WTC11 (cell line): ENCODE data around the gene CTDSP2. TPM values are rescaled to one million over a fixed set of nuclear protein-coding genes. Genes with fewer than 3 reads are reported as not detected.

Experiments used
- ATAC-seq: fragments of 200-7000 bp; cut with Tn5 transposase; 2 replicates; pipeline ENCODE4 v1.10.0; 2021; ENCODE audit warnings: mild to moderate bottlenecking, moderate library complexity
- CTCF ChIA-PET: fragments of 300-600 bp; sonication (Branson Sonifier 250); formaldehyde crosslinking; loops from one replicate; lab custom pipeline; 2021; ENCODE audit warnings: antibody characterized with exemption; lab: Charles Lee
- POLR2A ChIA-PET: fragments of 350-600 bp; sonication (Branson Sonifier 250); formaldehyde crosslinking; loops from one replicate; lab custom pipeline; 2021; ENCODE audit warnings: antibody characterized with exemption; lab: Charles Lee
- DNase-seq: peaks from one replicate; pipeline ENCODE4 v3.0.0; 2021; ENCODE audit warnings: low spot score
- H3K27ac Mint-ChIP-seq: 2 replicates; pipeline ENCODE4 v1.8.0; 2021; ENCODE audit warnings: mixed read lengths
- H3K27me3 Mint-ChIP-seq: 2 replicates; pipeline ENCODE4 v1.8.0; 2021; ENCODE audit warnings: low read depth, mild to moderate bottlenecking, moderate library complexity, mixed read lengths
- H3K36me3 Mint-ChIP-seq: 2 replicates; pipeline ENCODE4 v1.8.0; 2021; ENCODE audit warnings: mixed read lengths
- H3K4me1 Mint-ChIP-seq: 2 replicates; pipeline ENCODE4 v1.8.0; 2022; ENCODE audit warnings: mixed read lengths
- H3K4me3 Mint-ChIP-seq: 2 replicates; pipeline ENCODE4 v1.8.0; 2021; ENCODE audit warnings: mild to moderate bottlenecking, moderate library complexity, mixed read lengths
- H3K9me3 Mint-ChIP-seq: 2 replicates; pipeline ENCODE4 v1.8.0; 2021; ENCODE audit warnings: mixed read lengths
- AFF4 ChIP-seq: sonication (generic); formaldehyde crosslinking; IDR thresholded peaks from 2 replicates; pipeline ENCODE4 v1.8.1; 2023; ENCODE audit warnings: mild to moderate bottlenecking, missing genetic modification reagents, borderline replicate concordance
- E2F4 ChIP-seq: sonication (generic); formaldehyde crosslinking; IDR thresholded peaks from 2 replicates; pipeline ENCODE4 v1.8.1; 2022; ENCODE audit warnings: low read depth, mild to moderate bottlenecking, moderate library complexity, missing genetic modification reagents, borderline replicate concordance
- E2F5 ChIP-seq: sonication (generic); formaldehyde crosslinking; IDR thresholded peaks from 2 replicates; pipeline ENCODE4 v1.8.1; 2022; ENCODE audit warnings: mild to moderate bottlenecking, moderate library complexity, missing genetic modification reagents
- ETV6 ChIP-seq: sonication (generic); formaldehyde crosslinking; IDR thresholded peaks from 2 replicates; pipeline ENCODE4 v1.8.1; 2022; ENCODE audit warnings: mild to moderate bottlenecking, missing genetic modification reagents
- FOXK1 ChIP-seq: sonication (generic); formaldehyde crosslinking; IDR thresholded peaks from 2 replicates; pipeline ENCODE4 v1.8.0; 2022; ENCODE audit warnings: mild to moderate bottlenecking, moderate library complexity, missing genetic modification reagents
- FOXP4 ChIP-seq: sonication (generic); formaldehyde crosslinking; IDR thresholded peaks from 2 replicates; pipeline ENCODE4 v1.8.0; 2022; ENCODE audit warnings: mild to moderate bottlenecking, missing genetic modification reagents
- IRF2 ChIP-seq: sonication (generic); formaldehyde crosslinking; IDR thresholded peaks from 2 replicates; pipeline ENCODE4 v1.8.0; 2022; ENCODE audit warnings: low read depth, missing genetic modification reagents, borderline replicate concordance
- MAX ChIP-seq: sonication (generic); formaldehyde crosslinking; IDR thresholded peaks from 2 replicates; pipeline ENCODE4 v1.8.0; 2022; ENCODE audit warnings: mild to moderate bottlenecking, missing genetic modification reagents
- NR2C2 ChIP-seq: sonication (generic); formaldehyde crosslinking; IDR thresholded peaks from 2 replicates; pipeline ENCODE4 v1.8.0; 2022; ENCODE audit warnings: mild to moderate bottlenecking, missing genetic modification reagents
- PRDM15 ChIP-seq: sonication (generic); formaldehyde crosslinking; IDR thresholded peaks from 2 replicates; pipeline ENCODE4 v1.8.0; 2022; ENCODE audit warnings: missing genetic modification reagents
- TCF7 ChIP-seq: sonication (generic); formaldehyde crosslinking; IDR thresholded peaks from 2 replicates; pipeline ENCODE4 v1.8.0; 2022; ENCODE audit warnings: mild to moderate bottlenecking, low read depth, missing genetic modification reagents, moderate library complexity
- TEAD1 ChIP-seq: sonication (generic); formaldehyde crosslinking; IDR thresholded peaks from 2 replicates; pipeline ENCODE4 v1.8.0; 2022; ENCODE audit warnings: mild to moderate bottlenecking, missing genetic modification reagents
- total RNA-seq: library from RNA; stranded (reverse); gene quantifications from 3 replicates; pipeline ENCODE4 v1.2.3, GENCODE V29; 2021

Gene CTDSP2
- total RNA-seq, 1 experiment from 2014 or later, result 122 TPM

- no peak for TF ChIP-seq AFF4 (CRISPR knock-in tag)
- TF ChIP-seq, all 79 proteins: peak for 3
Measured at GRCh38 chr12:57872362-57872761, 25.8 kb upstream of the CTDSP2 start (continued).

- no peak for TF ChIP-seq MAX (CRISPR knock-in tag)
- H3K9me3 Mint-ChIP-seq, result peaks cover 4% of the 10 kb centered on the region
- H3K36me3 Mint-ChIP-seq, result no peaks in the 10 kb centered on the region
- ChIA-PET POLR2A (interaction anchor here (1.0 to 2.3 kb wide), 2 partner anchors 23 to 27 kb away, joined by 3 to 9 read pairs; partner anchors contain the start of gene CTDSP2), CTCF (interaction anchor here (1.0 to 2.3 kb wide), 4 partner anchors 23 to 55 kb away, joined by 3 to 14 read pairs (median 4); partner anchors contain the start of gene CTDSP2)
- H3K27me3 Mint-ChIP-seq, result peaks cover 14% of the 10 kb centered on the region
- H3K4me3 Mint-ChIP-seq, result no peak overlapping the region
- peaks cover 25% of the 10 kb centered on the region for H3K4me1 Mint-ChIP-seq
- DNase-seq (no peak), ATAC-seq (no peak)
- H3K27ac Mint-ChIP-seq, result no peak overlapping the region
Measured at GRCh38 chr12:57869927-57870318, 23.4 kb upstream of the CTDSP2 start.

- no peaks in the 10 kb centered on the region for H3K36me3 Mint-ChIP-seq
- H3K27ac Mint-ChIP-seq, result peak overlapping the region; percentile 41; the same call in 1 of the 2 replicates
- TF ChIP-seq TCF7 (no peak), IRF2 (CRISPR knock-in tag) (no peak), TEAD1 (no peak), FOXK1 (CRISPR knock-in tag) (no peak), FOXP4 (CRISPR knock-in tag) (no peak), E2F4 (CRISPR knock-in tag) (no peak), ETV6 (no peak), NR2C2 (CRISPR knock-in tag) (no peak)
- DNase-seq (no peak), ATAC-seq (no peak; the same call in 1 of the 2 replicates)
- H3K27me3 Mint-ChIP-seq, result peaks cover 19% of the 10 kb centered on the region
- H3K9me3 Mint-ChIP-seq, result peaks cover 4% of the 10 kb centered on the region
- peaks cover 30% of the 10 kb centered on the region for H3K4me1 Mint-ChIP-seq
- POLR2A ChIA-PET, result interaction anchor here (1.0 to 2.3 kb wide), 3 partner anchors 23 to 37 kb away, joined by 3 to 9 read pairs (median 3); partner anchors contain the start of gene CTDSP2
- CTCF ChIA-PET, result interaction anchor here (1.0 to 2.3 kb wide), 6 partner anchors 23 to 113 kb away, joined by 3 to 14 read pairs (median 4); partner anchors contain the start of gene CTDSP2
- H3K4me3 Mint-ChIP-seq, result no peak overlapping the region
Measured at GRCh38 chr12:57869298-57869926, 22.9 kb upstream of the CTDSP2 start.

- H3K9me3 Mint-ChIP-seq, result peaks cover 4% of the 10 kb centered on the region
Measured at GRCh38 chr12:57868851-57869268, 22.3 kb upstream of the CTDSP2 start.

More at GRCh38 chr12:57868851-57869268, 22.3 kb upstream of the CTDSP2 start:
- no peaks in the 10 kb centered on the region for H3K36me3 Mint-ChIP-seq
- DNase-seq (no peak), ATAC-seq (peak; percentile 57)
- H3K27me3 Mint-ChIP-seq, result peaks cover 24% of the 10 kb centered on the region
- TF ChIP-seq E2F5 (CRISPR knock-in tag) (no peak), PRDM15 (CRISPR knock-in tag) (0 out of 2 replicates have a peak, but pooled peaks have one; percentile 16)
- no peak overlapping the region for H3K4me3 Mint-ChIP-seq
- ChIA-PET POLR2A (interaction anchor here (1.2 to 2.3 kb wide), 3 partner anchors 16 to 37 kb away, joined by 3 to 9 read pairs (median 5); partner anchors contain the start of gene CTDSP2), CTCF (interaction anchor here (1.1 to 2.3 kb wide), 4 partner anchors 26 to 112 kb away, joined by 3 to 14 read pairs (median 6); no protein-coding TSS in a partner anchor)
- H3K4me1 Mint-ChIP-seq, result peaks cover 36% of the 10 kb centered on the region
- H3K27ac Mint-ChIP-seq, result 0 out of 2 replicates have a peak overlapping the region, but pooled peaks have one; percentile 41
